Muscle layer of colon (tissue), 2 donors: Measurements from ENCODE around the gene FAM241B.

ENCODE experiments used
- H3K27ac ChIP-seq: one replicate; pipeline ENCODE4 v1.7.0; 2013; ENCODE audit warnings: low read depth, mild to moderate bottlenecking, low read length, moderate library complexity
- H3K27me3 ChIP-seq, 2 donors: one replicate each; pipeline ENCODE4 v1.7.0; 2013; ENCODE audit warnings: low read length in 2 of 2, mild to moderate bottlenecking in 2 of 2; ENCODE audit not compliant: insufficient read depth in 2 of 2, control insufficient read depth in 1 of 2
- H3K36me3 ChIP-seq: one replicate; pipeline ENCODE4 v1.7.0; 2013; ENCODE audit warnings: mild to moderate bottlenecking, low read length; ENCODE audit not compliant: insufficient read depth
- H3K4me1 ChIP-seq: one replicate; pipeline ENCODE4 v1.7.0; 2013; ENCODE audit warnings: mild to moderate bottlenecking, low read length; ENCODE audit not compliant: insufficient read depth
- H3K4me3 ChIP-seq, 2 donors: one replicate each; pipeline ENCODE4 v1.7.0; 2013; ENCODE audit warnings: low read length in 2 of 2, low read depth in 1 of 2, mild to moderate bottlenecking in 1 of 2, moderate library complexity in 1 of 2
- H3K9ac ChIP-seq: one replicate; pipeline ENCODE4 v1.7.0; 2013; ENCODE audit warnings: low read length
- H3K9me3 ChIP-seq: one replicate; pipeline ENCODE4 v1.7.0; 2013; ENCODE audit warnings: mild to moderate bottlenecking, low read length
- donor health status: abdominal sarcoma.
- donor health status: Adenocarcinoma of cecum.

The FAM241B gene

GRCh38 chr10:69652857-69653199, 22.8 kb downstream of the FAM241B start:
- Histone ChIP-seq H3K9me3 (no peaks in the 10 kb centered on the region), H3K27ac (no peak overlapping the region), H3K36me3 (no peaks in the 10 kb centered on the region), H3K4me1 (no peaks in the 10 kb centered on the region), H3K9ac (no peak overlapping the region), H3K27me3 (peaks cover 0 to 4% of the 10 kb centered on the region in 2 donors), H3K4me3 (no peak overlapping the region)

DNA sequence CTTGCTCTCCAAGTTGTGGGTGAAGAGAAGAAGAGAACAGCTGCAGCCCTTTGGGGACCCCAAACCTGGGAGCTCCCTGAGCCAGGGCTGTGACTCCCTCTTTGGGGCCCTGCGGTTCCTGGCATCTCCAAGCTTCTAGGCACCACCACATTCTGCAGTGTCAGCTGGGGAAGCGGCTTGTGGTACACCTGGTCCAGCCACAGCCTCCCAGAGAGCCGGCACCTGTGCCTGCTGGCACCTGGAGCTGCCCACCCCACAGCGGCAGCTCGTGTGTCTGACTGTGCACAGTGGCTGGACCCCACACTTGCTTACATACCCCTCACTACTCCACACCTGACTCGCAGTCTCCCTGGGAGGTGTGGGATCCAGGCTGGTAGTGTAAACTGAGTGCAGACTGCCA, 23.5 kb downstream of the FAM241B start:
- Histone ChIP-seq H3K4me3 (no peak overlapping the region), H3K36me3 (no peaks in the 10 kb centered on the region), H3K27me3 (peaks cover 0 to 4% of the 10 kb centered on the region in 2 donors), H3K9me3 (no peaks in the 10 kb centered on the region), H3K9ac (no peak overlapping the region), H3K4me1 (no peaks in the 10 kb centered on the region), H3K27ac (no peak overlapping the region)

DNA sequence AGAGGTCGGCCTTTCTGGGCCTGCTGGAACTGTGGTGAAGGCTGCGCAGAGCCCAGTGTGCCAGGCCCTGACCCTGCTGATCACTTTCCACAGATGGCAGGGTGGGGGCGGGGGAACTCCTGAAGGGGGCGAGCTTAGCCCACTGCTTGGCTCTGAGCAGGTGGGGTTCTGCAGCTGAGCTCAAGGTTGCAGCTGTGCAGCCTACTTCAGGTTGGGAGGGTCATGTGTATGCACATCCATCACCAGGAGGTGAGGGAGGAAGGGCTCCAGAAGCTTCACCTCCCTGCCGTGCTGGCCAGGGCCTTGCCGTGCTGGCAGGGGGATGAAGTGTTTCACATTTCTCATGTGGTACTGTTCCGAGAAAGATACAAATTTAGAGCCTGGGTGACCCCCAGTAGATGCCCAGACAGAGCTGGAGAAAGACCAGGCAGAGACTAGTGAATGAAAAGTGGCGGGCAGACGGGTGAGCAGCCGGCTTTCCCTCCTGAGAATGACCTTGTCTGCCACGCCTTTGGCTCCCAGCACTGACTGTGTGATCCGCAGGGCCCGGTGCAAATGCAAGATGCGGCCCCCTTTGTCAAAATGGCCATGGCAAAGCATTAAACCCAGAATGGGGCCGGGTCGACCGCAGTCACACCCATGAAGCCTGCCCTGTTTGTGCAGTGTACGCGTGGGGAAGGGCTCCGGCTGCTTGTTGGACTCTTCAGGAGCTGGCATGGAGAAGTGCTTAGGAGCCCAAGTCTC, 25.2 kb downstream of the FAM241B start:
- Histone ChIP-seq H3K27me3 (peaks cover 0 to 4% of the 10 kb centered on the region in 2 donors), H3K4me3 (no peak overlapping the region), H3K36me3 (no peaks in the 10 kb centered on the region), H3K9ac (no peak overlapping the region), H3K9me3 (no peaks in the 10 kb centered on the region), H3K27ac (no peak overlapping the region), H3K4me1 (no peaks in the 10 kb centered on the region)

GRCh38 chr10:69655868-69656555, 26.0 kb downstream of the FAM241B start:
- H3K9ac ChIP-seq = no peak overlapping the region
- no peaks in the 10 kb centered on the region for H3K4me1 ChIP-seq

GRCh38 chr10:69656742-69657269, 26.8 kb downstream of the FAM241B start:
- Histone ChIP-seq H3K4me1 (no peaks in the 10 kb centered on the region), H3K4me3 (no peak overlapping the region), H3K9ac (no peak overlapping the region), H3K36me3 (no peaks in the 10 kb centered on the region), H3K9me3 (no peaks in the 10 kb centered on the region), H3K27ac (no peak overlapping the region), H3K27me3 (peaks cover 0 to 4% of the 10 kb centered on the region in 2 donors)

More at GRCh38 chr10:69655868-69656555, 26.0 kb downstream of the FAM241B start:
- H3K27ac ChIP-seq = no peak overlapping the region
- no peak overlapping the region for H3K4me3 ChIP-seq
- H3K36me3 ChIP-seq = no peaks in the 10 kb centered on the region
- peaks cover 0 to 4% of the 10 kb centered on the region in 2 donors for H3K27me3 ChIP-seq
- no peaks in the 10 kb centered on the region for H3K9me3 ChIP-seq

- no peak overlapping the region for H3K9ac ChIP-seq
- H3K4me1 ChIP-seq = no peaks in the 10 kb centered on the region
- peaks cover 0 to 4% of the 10 kb centered on the region in 2 donors for H3K27me3 ChIP-seq
These were observed 27.4 kb downstream of the FAM241B start for GRCh38 chr10:69657430-69657829.

DNA sequence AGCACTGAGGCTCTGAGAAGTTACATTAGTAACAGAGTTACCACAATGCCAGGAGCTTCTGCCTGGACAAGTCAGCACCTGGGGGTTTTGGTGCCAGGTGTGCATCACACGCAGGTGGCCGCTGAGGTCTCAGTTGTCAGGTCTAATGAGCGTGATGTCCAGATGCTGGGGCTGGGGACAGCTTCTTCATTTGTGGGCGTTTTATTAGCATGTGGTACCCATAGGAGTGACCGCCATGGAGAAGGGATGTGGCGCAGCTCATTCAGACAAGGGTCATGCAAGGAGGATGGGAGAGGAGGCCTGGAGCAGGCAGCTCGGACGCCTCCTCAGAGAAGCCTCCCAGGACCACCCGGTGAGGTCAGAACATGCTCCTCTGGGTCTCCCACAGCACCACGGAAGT, 27.8 kb downstream of the FAM241B start:
- H3K4me1 ChIP-seq = no peaks in the 10 kb centered on the region
- no peak overlapping the region for H3K27ac ChIP-seq
- no peak overlapping the region for H3K4me3 ChIP-seq
- H3K36me3 ChIP-seq = no peaks in the 10 kb centered on the region
- no peak overlapping the region for H3K9ac ChIP-seq
- peaks cover 0 to 4% of the 10 kb centered on the region in 2 donors for H3K27me3 ChIP-seq
- H3K9me3 ChIP-seq = no peaks in the 10 kb centered on the region

More at GRCh38 chr10:69657430-69657829, 27.4 kb downstream of the FAM241B start:
- Histone ChIP-seq H3K4me3 (no peak overlapping the region), H3K27ac (no peak overlapping the region), H3K9me3 (no peaks in the 10 kb centered on the region), H3K36me3 (no peaks in the 10 kb centered on the region)

- H3K4me3 ChIP-seq = no peak overlapping the region
- H3K36me3 ChIP-seq = no peaks in the 10 kb centered on the region
- no peak overlapping the region for H3K27ac ChIP-seq
- peaks cover 0 to 4% of the 10 kb centered on the region in 2 donors for H3K27me3 ChIP-seq
- H3K9me3 ChIP-seq = no peaks in the 10 kb centered on the region
- H3K4me1 ChIP-seq = no peaks in the 10 kb centered on the region
- H3K9ac ChIP-seq = no peak overlapping the region
These were observed 29.4 kb downstream of the FAM241B start for GRCh38 chr10:69659241-69660038.

GRCh38 chr10:69660296-69660695, 30.2 kb downstream of the FAM241B start:
- no peaks in the 10 kb centered on the region for H3K36me3 ChIP-seq
- H3K9ac ChIP-seq = no peak overlapping the region
- peaks cover 0 to 4% of the 10 kb centered on the region in 2 donors for H3K27me3 ChIP-seq
- no peaks in the 10 kb centered on the region for H3K9me3 ChIP-seq
- H3K4me3 ChIP-seq = no peak overlapping the region
- no peaks in the 10 kb centered on the region for H3K4me1 ChIP-seq
- no peak overlapping the region for H3K27ac ChIP-seq

- H3K9ac ChIP-seq = no peak overlapping the region
- H3K4me3 ChIP-seq = no peak overlapping the region
- H3K4me1 ChIP-seq = no peaks in the 10 kb centered on the region
- H3K27ac ChIP-seq = no peak overlapping the region
- H3K36me3 ChIP-seq = no peaks in the 10 kb centered on the region
- no peaks in the 10 kb centered on the region for H3K27me3 ChIP-seq
- no peaks in the 10 kb centered on the region for H3K9me3 ChIP-seq
These were observed 31.5 kb downstream of the FAM241B start for GRCh38 chr10:69661414-69662172.
